PC-3 (cell line): ENCODE results near the gene TNP2.
A peak's percentile ranks its signal among the peaks of the same experiment; 100 is the strongest.

Experiments used
- EZH2 ChIP-seq: fragments of 300-600 bp; sonication (generic); IDR thresholded peaks from one replicate; pipeline ENCODE4 v1.6.1; 2017; ENCODE audit warnings: antibody characterized with exemption, mild to moderate bottlenecking, low read length; ENCODE audit not compliant: unreplicated experiment
- TF ChIP-seq, protein P1 (sequence below): fragments of 300-600 bp; sonication (generic); conservative IDR thresholded peaks from 2 replicates; pipeline ENCODE4 v1.5.1; 2017; ENCODE audit warnings: antibody characterized with exemption, low read depth, mild to moderate bottlenecking, low read length

DNA sequence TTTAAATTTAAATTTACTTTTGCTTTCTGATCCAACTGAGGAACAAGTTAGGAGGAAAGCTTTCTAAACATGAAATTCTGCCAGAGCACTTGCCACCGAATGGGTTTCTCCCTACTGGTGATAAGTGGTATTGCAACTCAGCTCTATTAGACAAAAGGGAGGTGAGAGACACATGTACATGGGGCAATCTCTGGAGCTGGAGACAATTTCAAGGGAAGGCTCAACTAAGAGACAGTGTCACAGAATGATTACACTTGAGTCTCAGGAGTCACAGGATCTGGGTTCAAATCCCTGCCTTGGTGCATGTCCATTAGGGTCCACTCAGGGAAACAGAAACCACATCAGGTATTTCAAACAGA lies 50.5 kb downstream of the TNP2 start:
- no peak for TF ChIP-seq EZH2
- TF ChIP-seq, protein P1, sequence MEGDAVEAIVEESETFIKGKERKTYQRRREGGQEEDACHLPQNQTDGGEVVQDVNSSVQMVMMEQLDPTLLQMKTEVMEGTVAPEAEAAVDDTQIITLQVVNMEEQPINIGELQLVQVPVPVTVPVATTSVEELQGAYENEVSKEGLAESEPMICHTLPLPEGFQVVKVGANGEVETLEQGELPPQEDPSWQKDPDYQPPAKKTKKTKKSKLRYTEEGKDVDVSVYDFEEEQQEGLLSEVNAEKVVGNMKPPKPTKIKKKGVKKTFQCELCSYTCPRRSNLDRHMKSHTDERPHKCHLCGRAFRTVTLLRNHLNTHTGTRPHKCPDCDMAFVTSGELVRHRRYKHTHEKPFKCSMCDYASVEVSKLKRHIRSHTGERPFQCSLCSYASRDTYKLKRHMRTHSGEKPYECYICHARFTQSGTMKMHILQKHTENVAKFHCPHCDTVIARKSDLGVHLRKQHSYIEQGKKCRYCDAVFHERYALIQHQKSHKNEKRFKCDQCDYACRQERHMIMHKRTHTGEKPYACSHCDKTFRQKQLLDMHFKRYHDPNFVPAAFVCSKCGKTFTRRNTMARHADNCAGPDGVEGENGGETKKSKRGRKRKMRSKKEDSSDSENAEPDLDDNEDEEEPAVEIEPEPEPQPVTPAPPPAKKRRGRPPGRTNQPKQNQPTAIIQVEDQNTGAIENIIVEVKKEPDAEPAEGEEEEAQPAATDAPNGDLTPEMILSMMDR = peak; percentile 58
